ENCODE results near the gene DALRD3. TPM values are rescaled to one million over a fixed set of nuclear protein-coding genes. Genes with fewer than 3 reads are reported as not detected.
A peak's percentile ranks its signal among the peaks of the same experiment; 100 is the strongest.

DALRD3 gene
- total RNA-seq, 1 donor from 2014 or later: 31.5 TPM

- H3K4me1 Mint-ChIP-seq: peaks cover 30% of the 10 kb centered on the region
- peak overlapping the region; percentile 94 for H3K4me3 Mint-ChIP-seq
- peak overlapping the region; percentile 99 for H3K27ac Mint-ChIP-seq
- intact Hi-C loops (cut with micrococcal nuclease): loop anchor here (1.0 kb wide), 3 partner anchors 12 to 88 kb away; partner anchors contain the start of genes DALRD3 and QRICH1
- no peaks in the 10 kb centered on the region for H3K9me3 Mint-ChIP-seq
- DNase-seq: no peak
- H3K36me3 Mint-ChIP-seq (ENCODE audit: low read depth): peaks cover 10% of the 10 kb centered on the region
- no peaks in the 10 kb centered on the region for H3K27me3 Mint-ChIP-seq
These were observed 11.8 kb downstream of the DALRD3 start for GRCh38 chr3:49006408-49007067.

GRCh38 chr3:49005998-49006397 lies 12.4 kb downstream of the DALRD3 start:
- peaks cover 7% of the 10 kb centered on the region for H3K36me3 Mint-ChIP-seq (ENCODE audit: low read depth)
- intact Hi-C loops (cut with micrococcal nuclease): no loop called here

GRCh38 chr3:49005303-49005680 lies 13.1 kb downstream of the DALRD3 start:
- H3K27me3 Mint-ChIP-seq: no peaks in the 10 kb centered on the region
- H3K36me3 Mint-ChIP-seq (ENCODE audit: low read depth): peaks cover 7% of the 10 kb centered on the region
- H3K9me3 Mint-ChIP-seq: no peaks in the 10 kb centered on the region
- no peak overlapping the region for H3K27ac Mint-ChIP-seq
- no peak for DNase-seq
- intact Hi-C loops (cut with micrococcal nuclease): no loop called here
- H3K4me3 Mint-ChIP-seq: no peak overlapping the region
- H3K4me1 Mint-ChIP-seq: peaks cover 30% of the 10 kb centered on the region

More at GRCh38 chr3:49005998-49006397, 12.4 kb downstream of the DALRD3 start:
- peaks cover 30% of the 10 kb centered on the region for H3K4me1 Mint-ChIP-seq
- no peak for DNase-seq
- H3K27me3 Mint-ChIP-seq: no peaks in the 10 kb centered on the region
- H3K9me3 Mint-ChIP-seq: no peaks in the 10 kb centered on the region
- H3K4me3 Mint-ChIP-seq: peak overlapping the region; percentile 94
- peak overlapping the region; percentile 99 for H3K27ac Mint-ChIP-seq

- DNase-seq: no peak
- Mint-ChIP-seq H3K4me1 (peaks cover 30% of the 10 kb centered on the region), H3K27ac (no peak overlapping the region), H3K9me3 (no peaks in the 10 kb centered on the region), H3K36me3 (ENCODE audit: low read depth) (peaks cover 7% of the 10 kb centered on the region), H3K4me3 (no peak overlapping the region), H3K27me3 (no peaks in the 10 kb centered on the region)
- intact Hi-C loops (cut with micrococcal nuclease): no loop called here
These were observed 13.8 kb downstream of the DALRD3 start for GRCh38 chr3:49004352-49005302.

- Mint-ChIP-seq H3K36me3 (ENCODE audit: low read depth) (peaks cover 7% of the 10 kb centered on the region), H3K4me1 (peaks cover 7% of the 10 kb centered on the region), H3K27ac (no peak overlapping the region), H3K4me3 (no peak overlapping the region), H3K9me3 (no peaks in the 10 kb centered on the region), H3K27me3 (no peaks in the 10 kb centered on the region)
- intact Hi-C loops (cut with micrococcal nuclease): no loop called here
- no peak for DNase-seq
These were observed 17.2 kb downstream of the DALRD3 start for GRCh38 chr3:49001155-49001554.

- no peaks in the 10 kb centered on the region for H3K27me3 Mint-ChIP-seq
- H3K27ac Mint-ChIP-seq: no peak overlapping the region
- peaks cover 11% of the 10 kb centered on the region for H3K4me1 Mint-ChIP-seq
- no peaks in the 10 kb centered on the region for H3K9me3 Mint-ChIP-seq
- no peak overlapping the region for H3K4me3 Mint-ChIP-seq
- peaks cover 15% of the 10 kb centered on the region for H3K36me3 Mint-ChIP-seq (ENCODE audit: low read depth)
- intact Hi-C loops (cut with micrococcal nuclease): no loop called here
- DNase-seq: no peak
These were observed 19.1 kb downstream of the DALRD3 start for GRCh38 chr3:48999085-48999858.

GRCh38 chr3:48997714-48998637 lies 20.4 kb downstream of the DALRD3 start:
- Mint-ChIP-seq H3K4me1 (peaks cover 17% of the 10 kb centered on the region), H3K9me3 (no peaks in the 10 kb centered on the region), H3K27ac (no peak overlapping the region), H3K4me3 (no peak overlapping the region), H3K36me3 (ENCODE audit: low read depth) (peaks cover 21% of the 10 kb centered on the region), H3K27me3 (no peaks in the 10 kb centered on the region)
- DNase-seq: no peak
- intact Hi-C loops (cut with micrococcal nuclease): no loop called here

GRCh38 chr3:48997102-48997635 lies 21.2 kb downstream of the DALRD3 start:
- H3K27ac Mint-ChIP-seq: no peak overlapping the region
- DNase-seq: no peak
- intact Hi-C loops (cut with micrococcal nuclease): no loop called here
- no peak overlapping the region for H3K4me3 Mint-ChIP-seq
- peaks cover 18% of the 10 kb centered on the region for H3K36me3 Mint-ChIP-seq (ENCODE audit: low read depth)
- no peaks in the 10 kb centered on the region for H3K9me3 Mint-ChIP-seq
- peaks cover 12% of the 10 kb centered on the region for H3K4me1 Mint-ChIP-seq
- H3K27me3 Mint-ChIP-seq: no peaks in the 10 kb centered on the region

GRCh38 chr3:48996640-48997039 lies 21.7 kb downstream of the DALRD3 start:
- Mint-ChIP-seq H3K27me3 (no peaks in the 10 kb centered on the region), H3K4me3 (no peak overlapping the region), H3K27ac (no peak overlapping the region), H3K4me1 (peaks cover 15% of the 10 kb centered on the region), H3K9me3 (no peaks in the 10 kb centered on the region), H3K36me3 (ENCODE audit: low read depth) (peaks cover 20% of the 10 kb centered on the region)
- no peak for DNase-seq
- intact Hi-C loops (cut with micrococcal nuclease): no loop called here

GRCh38 chr3:48993834-48994233 lies 24.5 kb downstream of the DALRD3 start:
- Mint-ChIP-seq H3K4me3 (no peak overlapping the region), H3K36me3 (ENCODE audit: low read depth) (peaks cover 27% of the 10 kb centered on the region), H3K9me3 (no peaks in the 10 kb centered on the region), H3K27ac (no peak overlapping the region), H3K27me3 (no peaks in the 10 kb centered on the region), H3K4me1 (peaks cover 32% of the 10 kb centered on the region)
- DNase-seq: no peak
- intact Hi-C loops (cut with micrococcal nuclease): no loop called here

- Mint-ChIP-seq H3K9me3 (no peaks in the 10 kb centered on the region), H3K4me3 (peak overlapping the region; percentile 95), H3K36me3 (ENCODE audit: low read depth) (peaks cover 26% of the 10 kb centered on the region), H3K27me3 (no peaks in the 10 kb centered on the region), H3K4me1 (peaks cover 37% of the 10 kb centered on the region), H3K27ac (peak overlapping the region; percentile 93)
- intact Hi-C loops (cut with micrococcal nuclease): no loop called here
- DNase-seq: peak; percentile 56
These were observed 26.4 kb downstream of the DALRD3 start for GRCh38 chr3:48991851-48992545.

All from activated CD4-positive, alpha-beta T cell treated with anti-CD3 and anti-CD28 coated beads, Interleukin-2, amount 10 ng/mL, durations not matched to agents 24 days and 14 days (primary cell).